GM19438 (cell line): ENCODE results near the gene BCKDK.
"Not testable (repeated sequence)": the region's sequence is repeated elsewhere in the genome, so short reads cannot be mapped to it uniquely, and the experiment has no call there.

ENCODE experiments used
- ATAC-seq: cut with Tn5 transposase; IDR thresholded peaks from one replicate; pipeline ENCODE4 v1.9.1; 2021; ENCODE audit warnings: low read depth; ENCODE audit not compliant: unreplicated experiment

The BCKDK gene

GRCh38 chr16:31093132-31093703, 15.0 kb upstream of the BCKDK start:
- no peak for ATAC-seq

- no peak for ATAC-seq
Observed at GRCh38 chr16:31094088-31094423, 14.1 kb upstream of the BCKDK start.

GRCh38 chr16:31094424-31095120, 13.6 kb upstream of the BCKDK start, which contains the start of gene VKORC1:
Gene VKORC1, minus strand, starts transcription at chr16:31094797. Its CDS starts 68 bp downstream, at chr16:31094729.
- peak; percentile 82 for ATAC-seq

GRCh38 chr16:31099860-31100638, 8.1 kb upstream of the BCKDK start:
- no peak for ATAC-seq

GRCh38 chr16:31100876-31101641, 7.1 kb upstream of the BCKDK start:
- not testable (repeated sequence) for ATAC-seq

- no peak for ATAC-seq
Observed at GRCh38 chr16:31105677-31106213, 2.4 kb upstream of the BCKDK start.

- no peak for ATAC-seq
Observed at GRCh38 chr16:31106509-31107464, 1.4 kb upstream of the BCKDK start.

- peak; percentile 53 for ATAC-seq
Observed at GRCh38 chr16:31107465-31107867, 720 bp upstream of the BCKDK start.

- ATAC-seq = no peak
Observed at GRCh38 chr16:31108794-31109558, 790 bp downstream of the BCKDK start.

- no peak for ATAC-seq
Observed at GRCh38 chr16:31109622-31110021, 1.4 kb downstream of the BCKDK start.

- ATAC-seq = no peak
Observed at GRCh38 chr16:31110106-31111034, 2.2 kb downstream of the BCKDK start.

- no peak for ATAC-seq
Observed at GRCh38 chr16:31111881-31112466, 3.8 kb downstream of the BCKDK start.

GRCh38 chr16:31112711-31113110, 4.5 kb downstream of the BCKDK start:
- no peak for ATAC-seq

- ATAC-seq = no peak
Observed at GRCh38 chr16:31113121-31114120, 5.2 kb downstream of the BCKDK start.

- no peak for ATAC-seq
Observed at GRCh38 chr16:31114468-31114867, 6.3 kb downstream of the BCKDK start.
